Measurements from ENCODE around the gene DEFB126. TPM values are rescaled to one million over a fixed set of nuclear protein-coding genes. Genes with fewer than 3 reads are reported as not detected.
"Not testable (repeated sequence)": the region's sequence is repeated elsewhere in the genome, so short reads cannot be mapped to it uniquely, and the experiment has no call there.

Gene DEFB126
- not detected for total RNA-seq

- no peaks in the 10 kb centered on the region for H3K4me1 Mint-ChIP-seq (ENCODE audit: low read depth)
- ChIA-PET POLR2A (no interaction called here), CTCF (no interaction called here)
- intact Hi-C loops (cut with micrococcal nuclease), result no loop called here
- no peak for DNase-seq
- H3K36me3 Mint-ChIP-seq, result no peaks in the 10 kb centered on the region
- no peak within 1 kb of the TSS for H3K27ac Mint-ChIP-seq
- H3K9me3 Mint-ChIP-seq, result peaks cover 6% of the 10 kb centered on the region
- H3K27me3 Mint-ChIP-seq, result peaks cover 37% of the 10 kb centered on the region
- H3K4me3 Mint-ChIP-seq, result no peak within 1 kb of the TSS
Measured at GRCh38 chr20:142290-142689, at the start of gene DEFB126. TSS of gene DEFB126 (plus strand) at chr20:142590. CDS start at chr20:142629, 39 bp downstream.

GRCh38 chr20:93641-94040 lies 48.7 kb upstream of the DEFB126 start:
- no peak for DNase-seq
- no peak overlapping the region for H3K4me3 Mint-ChIP-seq
- no peaks in the 10 kb centered on the region for H3K36me3 Mint-ChIP-seq
- H3K9me3 Mint-ChIP-seq, result peaks cover 13% of the 10 kb centered on the region
- ChIA-PET POLR2A (no interaction called here), CTCF (no interaction called here)
- H3K4me1 Mint-ChIP-seq (ENCODE audit: low read depth), result no peaks in the 10 kb centered on the region
- H3K27me3 Mint-ChIP-seq, result peaks cover 29% of the 10 kb centered on the region
- intact Hi-C loops (cut with micrococcal nuclease), result no loop called here
- H3K27ac Mint-ChIP-seq, result no peak overlapping the region

GRCh38 chr20:95215-95614 lies 47.2 kb upstream of the DEFB126 start:
- intact Hi-C loops (cut with micrococcal nuclease), result no loop called here
- H3K27me3 Mint-ChIP-seq, result peaks cover 32% of the 10 kb centered on the region
- POLR2A ChIA-PET, result no interaction called here

GRCh38 chr20:97691-98090 lies 44.7 kb upstream of the DEFB126 start:
- POLR2A ChIA-PET, CTCF ChIA-PET: not testable (repeated sequence)
- H3K9me3 Mint-ChIP-seq, result peaks cover 13% of the 10 kb centered on the region

More at GRCh38 chr20:95215-95614, 47.2 kb upstream of the DEFB126 start:
- Mint-ChIP-seq H3K36me3 (no peaks in the 10 kb centered on the region), H3K9me3 (peaks cover 13% of the 10 kb centered on the region), H3K4me3 (no peak overlapping the region), H3K27ac (no peak overlapping the region), H3K4me1 (ENCODE audit: low read depth) (no peaks in the 10 kb centered on the region)
- CTCF ChIA-PET, result no interaction called here
- no peak for DNase-seq

GRCh38 chr20:101975-102374 lies 40.4 kb upstream of the DEFB126 start:
- H3K27me3 Mint-ChIP-seq, result peaks cover 34% of the 10 kb centered on the region
- intact Hi-C loops (cut with micrococcal nuclease), result no loop called here
- H3K9me3 Mint-ChIP-seq, result no peaks in the 10 kb centered on the region
- H3K36me3 Mint-ChIP-seq, result no peaks in the 10 kb centered on the region
- no peak for DNase-seq
- CTCF ChIA-PET, result no interaction called here
- no peaks in the 10 kb centered on the region for H3K4me1 Mint-ChIP-seq (ENCODE audit: low read depth)
- no peak overlapping the region for H3K4me3 Mint-ChIP-seq
- POLR2A ChIA-PET, result no interaction called here
- H3K27ac Mint-ChIP-seq, result no peak overlapping the region

More at GRCh38 chr20:97691-98090, 44.7 kb upstream of the DEFB126 start:
- H3K27me3 Mint-ChIP-seq, result peaks cover 26% of the 10 kb centered on the region
- DNase-seq; H3K4me1 Mint-ChIP-seq (ENCODE audit: low read depth); H3K36me3 Mint-ChIP-seq; H3K27ac Mint-ChIP-seq; intact Hi-C loops (cut with micrococcal nuclease); H3K4me3 Mint-ChIP-seq: not testable (repeated sequence)

GRCh38 chr20:103456-103855 lies 38.9 kb upstream of the DEFB126 start:
- CTCF ChIA-PET, result no interaction called here
- Mint-ChIP-seq H3K27ac (no peak overlapping the region), H3K4me3 (no peak overlapping the region), H3K9me3 (no peaks in the 10 kb centered on the region), H3K27me3 (peaks cover 30% of the 10 kb centered on the region), H3K4me1 (ENCODE audit: low read depth) (no peaks in the 10 kb centered on the region), H3K36me3 (no peaks in the 10 kb centered on the region)
- DNase-seq, result no peak
- intact Hi-C loops (cut with micrococcal nuclease), result no loop called here
- POLR2A ChIA-PET, result no interaction called here

GRCh38 chr20:112396-112795 lies 30.0 kb upstream of the DEFB126 start:
- no peak overlapping the region for H3K27ac Mint-ChIP-seq
- H3K4me3 Mint-ChIP-seq, result no peak overlapping the region
- CTCF ChIA-PET, result interaction anchor here (0.8 kb wide), 1 partner anchor 8 kb away, joined by 3 read pairs; no protein-coding TSS in a partner anchor
- H3K4me1 Mint-ChIP-seq (ENCODE audit: low read depth), result no peaks in the 10 kb centered on the region
- intact Hi-C loops (cut with micrococcal nuclease), result no loop called here
- H3K36me3 Mint-ChIP-seq, result no peaks in the 10 kb centered on the region
- peaks cover 8% of the 10 kb centered on the region for H3K9me3 Mint-ChIP-seq
- no peak for DNase-seq
- peaks cover 16% of the 10 kb centered on the region for H3K27me3 Mint-ChIP-seq
- POLR2A ChIA-PET, result no interaction called here

- H3K4me1 Mint-ChIP-seq (ENCODE audit: low read depth), result no peaks in the 10 kb centered on the region
- H3K36me3 Mint-ChIP-seq, result no peaks in the 10 kb centered on the region
- H3K27ac Mint-ChIP-seq, result no peak overlapping the region
- no peak overlapping the region for H3K4me3 Mint-ChIP-seq
- H3K27me3 Mint-ChIP-seq, result peaks cover 30% of the 10 kb centered on the region
- H3K9me3 Mint-ChIP-seq, result peaks cover 11% of the 10 kb centered on the region
- DNase-seq, result no peak
- CTCF ChIA-PET, result interaction anchor here (0.5 to 1.8 kb wide), 2 partner anchors 20 to 110 kb away, joined by 3 to 5 read pairs; partner anchors contain the start of gene DEFB129
- POLR2A ChIA-PET, result interaction anchor here (0.6 kb wide), 1 partner anchor 165 kb away, joined by 3 read pairs; no protein-coding TSS in a partner anchor
- intact Hi-C loops (cut with micrococcal nuclease), result no loop called here
Measured at GRCh38 chr20:117518-117917, 24.9 kb upstream of the DEFB126 start.

GRCh38 chr20:129786-130323 lies 12.5 kb upstream of the DEFB126 start:
- intact Hi-C loops (cut with micrococcal nuclease); DNase-seq; H3K36me3 Mint-ChIP-seq; H3K4me1 Mint-ChIP-seq (ENCODE audit: low read depth); H3K9me3 Mint-ChIP-seq; H3K27ac Mint-ChIP-seq; CTCF ChIA-PET; POLR2A ChIA-PET; H3K4me3 Mint-ChIP-seq: not testable (repeated sequence)
- peaks cover 15% of the 10 kb centered on the region for H3K27me3 Mint-ChIP-seq

GRCh38 chr20:137668-138490 lies 4.5 kb upstream of the DEFB126 start:
- no peak overlapping the region for H3K27ac Mint-ChIP-seq
- intact Hi-C loops (cut with micrococcal nuclease), result no loop called here
- peaks cover 23% of the 10 kb centered on the region for H3K27me3 Mint-ChIP-seq
- no peaks in the 10 kb centered on the region for H3K36me3 Mint-ChIP-seq
- CTCF ChIA-PET, result interaction anchor here (0.5 to 1.7 kb wide), 7 partner anchors 21 to 334 kb away, joined by 3 to 6 read pairs (median 3); no protein-coding TSS in a partner anchor
- no peaks in the 10 kb centered on the region for H3K4me1 Mint-ChIP-seq (ENCODE audit: low read depth)
- POLR2A ChIA-PET, result no interaction called here
- no peak overlapping the region for H3K4me3 Mint-ChIP-seq
- DNase-seq, result peak; percentile 15
- peaks cover 9% of the 10 kb centered on the region for H3K9me3 Mint-ChIP-seq

- Mint-ChIP-seq H3K9me3 (no peaks in the 10 kb centered on the region), H3K4me1 (ENCODE audit: low read depth) (no peaks in the 10 kb centered on the region), H3K27ac (no peak overlapping the region), H3K27me3 (peaks cover 27% of the 10 kb centered on the region), H3K4me3 (no peak overlapping the region), H3K36me3 (no peaks in the 10 kb centered on the region)
- no peak for DNase-seq
- CTCF ChIA-PET, result no interaction called here
- intact Hi-C loops (cut with micrococcal nuclease), result no loop called here
- POLR2A ChIA-PET, result no interaction called here
Measured at GRCh38 chr20:145877-146276, 3.5 kb downstream of the DEFB126 start.

- no peaks in the 10 kb centered on the region for H3K4me1 Mint-ChIP-seq (ENCODE audit: low read depth)
- intact Hi-C loops (cut with micrococcal nuclease), result no loop called here
- no peak for DNase-seq
- POLR2A ChIA-PET, result no interaction called here
- peaks cover 17% of the 10 kb centered on the region for H3K27me3 Mint-ChIP-seq
- H3K27ac Mint-ChIP-seq, result no peak overlapping the region
- no peak overlapping the region for H3K4me3 Mint-ChIP-seq
- no peaks in the 10 kb centered on the region for H3K36me3 Mint-ChIP-seq
- CTCF ChIA-PET, result no interaction called here
- H3K9me3 Mint-ChIP-seq, result no peaks in the 10 kb centered on the region
Measured at GRCh38 chr20:152131-152530, 9.7 kb downstream of the DEFB126 start.

- CTCF ChIA-PET, result no interaction called here
- no peak within 1 kb of the TSS for H3K27ac Mint-ChIP-seq
- POLR2A ChIA-PET, result no interaction called here
Measured at GRCh38 chr20:157154-157553, 14.8 kb downstream of the DEFB126 start, which contains the start of gene DEFB127. TSS of gene DEFB127 (plus strand) at chr20:157454. CDS start at chr20:157545, 91 bp downstream.

More at GRCh38 chr20:157154-157553, 14.8 kb downstream of the DEFB126 start, which contains the start of gene DEFB127:
- H3K9me3 Mint-ChIP-seq, result no peaks in the 10 kb centered on the region
- H3K4me1 Mint-ChIP-seq (ENCODE audit: low read depth), result no peaks in the 10 kb centered on the region
- H3K4me3 Mint-ChIP-seq, result no peak within 1 kb of the TSS
- intact Hi-C loops (cut with micrococcal nuclease), result no loop called here
- DNase-seq, result no peak
- H3K36me3 Mint-ChIP-seq, result no peaks in the 10 kb centered on the region
- peaks cover 23% of the 10 kb centered on the region for H3K27me3 Mint-ChIP-seq
